GM19351 (cell line): ENCODE results near the gene SCGB3A1.

Source experiments
- ATAC-seq: cut with Tn5 transposase; IDR thresholded peaks from one replicate; pipeline ENCODE4 v1.9.1; 2021; ENCODE audit warnings: mild to moderate bottlenecking, moderate library complexity; ENCODE audit not compliant: unreplicated experiment

Gene SCGB3A1

GRCh38 chr5:180591311-180591887 lies at the start of gene SCGB3A1:
Gene SCGB3A1 (minus strand): TSS chr5:180591499. CDS start chr5:180591462, 37 bp downstream.
- ATAC-seq, result no peak

GRCh38 chr5:180640611-180640860 lies 49.2 kb upstream of the SCGB3A1 start:
- ATAC-seq, result no peak

- ATAC-seq, result no peak
These were observed 48.7 kb upstream of the SCGB3A1 start for GRCh38 chr5:180639741-180640610.

GRCh38 chr5:180639287-180639686 lies 48.0 kb upstream of the SCGB3A1 start:
- ATAC-seq, result no peak

GRCh38 chr5:180637962-180638680 lies 46.8 kb upstream of the SCGB3A1 start:
- ATAC-seq, result no peak

- no peak for ATAC-seq
These were observed 45.2 kb upstream of the SCGB3A1 start for GRCh38 chr5:180636403-180637075.

- no peak for ATAC-seq
These were observed 44.7 kb upstream of the SCGB3A1 start for GRCh38 chr5:180636016-180636402.

- no peak for ATAC-seq
These were observed 42.2 kb upstream of the SCGB3A1 start for GRCh38 chr5:180633283-180634177.

GRCh38 chr5:180632768-180633167 lies 41.5 kb upstream of the SCGB3A1 start:
- ATAC-seq, result no peak

- ATAC-seq, result no peak
These were observed 40.5 kb upstream of the SCGB3A1 start for GRCh38 chr5:180631549-180632383.

GRCh38 chr5:180630426-180630825 lies 39.1 kb upstream of the SCGB3A1 start:
- ATAC-seq, result no peak

GRCh38 chr5:180629831-180630382 lies 38.6 kb upstream of the SCGB3A1 start:
- ATAC-seq, result no peak

GRCh38 chr5:180628827-180629750 lies 37.8 kb upstream of the SCGB3A1 start:
- ATAC-seq, result no peak

GRCh38 chr5:180628211-180628610 lies 36.9 kb upstream of the SCGB3A1 start:
- no peak for ATAC-seq

- no peak for ATAC-seq
These were observed 36.3 kb upstream of the SCGB3A1 start for GRCh38 chr5:180627386-180628120.

GRCh38 chr5:180626661-180627385 lies 35.5 kb upstream of the SCGB3A1 start:
- no peak for ATAC-seq
